OCI-LY1 (cell line): ENCODE measurements around the gene PYGO2.

Source experiments
- H2AFZ ChIP-seq: fragments of 200-600 bp; sonication (generic), shearing (Covaris generic); 2 replicates; pipeline ENCODE4 v1.6.0; 2014; ENCODE audit warnings: antibody characterized with exemption, mild to moderate bottlenecking, low read length
- H3F3A ChIP-seq: fragments of 200-600 bp; sonication (generic), shearing (Covaris generic); 2 replicates; pipeline ENCODE4 v1.6.0; 2014; ENCODE audit warnings: mild to moderate bottlenecking, antibody characterized with exemption, low read length, moderate library complexity; ENCODE audit not compliant: insufficient read depth
- H3K27ac ChIP-seq: fragments of 200-600 bp; sonication (generic); 2 replicates; pipeline ENCODE4 v1.5.1; 2014; ENCODE audit warnings: low read length, mixed run types, mild to moderate bottlenecking, low read depth; ENCODE audit not compliant: poor library complexity, severe bottlenecking
- H3K27me3 ChIP-seq: fragments of 200-600 bp; sonication (generic); 2 replicates; pipeline ENCODE4 v1.6.0; 2014; ENCODE audit warnings: antibody characterized with exemption, mild to moderate bottlenecking, low read length, moderate library complexity; ENCODE audit not compliant: insufficient read depth
- H3K36me3 ChIP-seq: fragments of 200-600 bp; sonication (generic); 2 replicates; pipeline ENCODE4 v1.6.1; 2014; ENCODE audit warnings: mild to moderate bottlenecking, antibody characterized with exemption, low read length, moderate library complexity, mixed read lengths; ENCODE audit not compliant: insufficient read depth
- H3K4me1 ChIP-seq: fragments of 200-600 bp; sonication (generic); 2 replicates; pipeline ENCODE4 v1.5.1; 2014; ENCODE audit warnings: mild to moderate bottlenecking, low read length, moderate library complexity; ENCODE audit not compliant: insufficient read depth, severe bottlenecking
- H3K4me2 ChIP-seq: fragments of 200-600 bp; sonication (generic), shearing (Covaris generic); 2 replicates; pipeline ENCODE4 v1.6.1; 2014; ENCODE audit warnings: low read length
- H3K4me3 ChIP-seq: fragments of 200-600 bp; sonication (generic); 2 replicates; pipeline ENCODE4 v1.5.1; 2014; ENCODE audit warnings: low read length, low read depth, mild to moderate bottlenecking, mixed read lengths; ENCODE audit not compliant: poor library complexity, severe bottlenecking
- H3K79me2 ChIP-seq: fragments of 200-600 bp; shearing (Covaris generic); 2 replicates; pipeline ENCODE4 v1.6.1; 2016; ENCODE audit warnings: mixed run types, low read length, mixed read lengths; ENCODE audit not compliant: insufficient read depth
- H3K9ac ChIP-seq: fragments of 200-600 bp; sonication (generic), shearing (Covaris generic); 2 replicates; pipeline ENCODE4 v1.6.1; 2014; ENCODE audit warnings: mild to moderate bottlenecking, low read length, mixed read lengths
- H3K9me2 ChIP-seq: fragments of 200-600 bp; sonication (generic), shearing (Covaris generic); 2 replicates; pipeline ENCODE4 v1.6.1; 2014; ENCODE audit warnings: low read depth, mild to moderate bottlenecking, low read length, mixed read lengths
- H3K9me3 ChIP-seq: fragments of 200-600 bp; shearing (Covaris generic); 2 replicates; pipeline ENCODE4 v1.6.1; 2014; ENCODE audit warnings: low read length, mixed read lengths
- H4K20me1 ChIP-seq: fragments of 200-600 bp; sonication (generic), shearing (Covaris generic); 2 replicates; pipeline ENCODE4 v1.6.0; 2016; ENCODE audit warnings: mild to moderate bottlenecking, low read length; ENCODE audit not compliant: insufficient read depth
- CTCF ChIP-seq: fragments of 200-600 bp; sonication (generic), shearing (Covaris generic); IDR thresholded peaks from 2 replicates; pipeline ENCODE4 v1.5.1; 2017; ENCODE audit warnings: mild to moderate bottlenecking, antibody characterized with exemption, low read length, moderate library complexity, mixed read lengths
- EZH2 ChIP-seq: fragments of 200-600 bp; sonication (generic), shearing (Covaris generic); IDR thresholded peaks from 2 replicates; pipeline ENCODE4 v1.8.0; 2017; ENCODE audit warnings: borderline replicate concordance, mixed run types, mild to moderate bottlenecking, antibody characterized with exemption, low read length, moderate library complexity, mixed read lengths

The PYGO2 gene

GRCh38 chr1:154960446-154961136, 991 bp downstream of the PYGO2 start:
- Histone ChIP-seq H3F3A (no peaks in the 10 kb centered on the region), H3K27ac (peak overlapping the region; percentile 81), H3K9me2 (no peaks in the 10 kb centered on the region), H2AFZ (no peak overlapping the region), H3K27me3 (no peaks in the 10 kb centered on the region), H3K36me3 (peaks cover 34% of the 10 kb centered on the region), H3K4me1 (peaks cover 42% of the 10 kb centered on the region), H3K9ac (peak overlapping the region; percentile 99), H3K4me2 (peak overlapping the region; percentile 71), H3K79me2 (peaks cover 5% of the 10 kb centered on the region; the same call in 1 of the 2 replicates), H4K20me1 (no peaks in the 10 kb centered on the region), H3K9me3 (no peaks in the 10 kb centered on the region), H3K4me3 (peak overlapping the region; percentile 75)
- TF ChIP-seq EZH2 (no peak), CTCF (no peak)

DNA sequence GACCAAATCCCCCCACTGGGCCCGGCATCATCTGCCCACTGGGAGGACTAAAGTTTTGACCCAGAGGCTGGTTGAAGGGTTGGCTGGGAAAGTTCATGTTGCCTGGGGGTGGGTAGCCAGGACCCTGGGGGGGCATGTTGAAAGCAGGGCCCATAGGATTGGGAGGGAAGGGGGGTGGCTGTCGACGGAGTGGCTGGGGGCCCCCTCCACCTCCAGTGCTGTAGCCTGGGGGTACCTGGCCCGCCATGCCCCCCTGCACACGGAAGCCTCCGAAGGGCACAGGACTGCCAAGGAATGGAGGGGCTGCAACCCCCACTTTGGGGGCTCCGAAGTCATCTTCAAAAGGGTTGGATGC, 2.2 kb downstream of the PYGO2 start:
- Histone ChIP-seq H3K36me3 (peaks cover 28% of the 10 kb centered on the region), H4K20me1 (no peaks in the 10 kb centered on the region), H3K4me3 (no peak overlapping the region), H3K9me2 (no peaks in the 10 kb centered on the region), H3K79me2 (peaks cover 5% of the 10 kb centered on the region; the same call in 1 of the 2 replicates), H3K27me3 (no peaks in the 10 kb centered on the region), H3K4me2 (no peak overlapping the region), H3F3A (no peaks in the 10 kb centered on the region), H3K9ac (no peak overlapping the region), H3K9me3 (no peaks in the 10 kb centered on the region), H3K4me1 (peaks cover 54% of the 10 kb centered on the region), H2AFZ (no peak overlapping the region), H3K27ac (no peak overlapping the region)
- no peak for TF ChIP-seq EZH2
- no peak for TF ChIP-seq CTCF

- Histone ChIP-seq H4K20me1 (no peaks in the 10 kb centered on the region), H3K36me3 (peaks cover 25% of the 10 kb centered on the region), H3K4me1 (peaks cover 59% of the 10 kb centered on the region), H3K4me3 (no peak overlapping the region), H3K4me2 (no peak overlapping the region), H3F3A (no peaks in the 10 kb centered on the region), H3K27ac (no peak overlapping the region), H3K79me2 (peaks cover 5% of the 10 kb centered on the region; the same call in 1 of the 2 replicates), H3K9me3 (no peaks in the 10 kb centered on the region), H3K9ac (no peak overlapping the region), H3K9me2 (no peaks in the 10 kb centered on the region), H3K27me3 (no peaks in the 10 kb centered on the region), H2AFZ (no peak overlapping the region)
- TF ChIP-seq EZH2, result no peak
- no peak for TF ChIP-seq CTCF
These were observed 2.7 kb downstream of the PYGO2 start for GRCh38 chr1:154958681-154959425.
